AG04449 (cell line): ENCODE data around the gene UNC13C.

Experiments used
- CTCF ChIA-PET: fragments of 350-600 bp; formaldehyde crosslinking; extraction: SDS; loops from one replicate; lab custom pipeline; 2021; ENCODE audit warnings: antibody characterized with exemption; lab: Yijun Ruan, JAX
- POLR2A ChIA-PET: fragments of 400-600, 350-600 bp; formaldehyde crosslinking; extraction: SDS; loops from one replicate; lab custom pipeline; 2020; ENCODE audit warnings: antibody characterized with exemption, inconsistent platforms; lab: Yijun Ruan, JAX
- DNase-seq: peaks from one replicate; pipeline ENCODE4 v3.0.0-alpha.2; 2010; ENCODE audit warnings: low read depth, low spot score
- H3K4me3 ChIP-seq: 2 replicates; pipeline ENCODE4 v1.5.1; 2011; ENCODE audit warnings: low read depth, mild to moderate bottlenecking, control low read depth, low read length
- CTCF ChIP-seq: IDR thresholded peaks from one replicate; pipeline ENCODE4 v1.5.1; 2011; ENCODE audit warnings: mild to moderate bottlenecking, moderate library complexity, low read length, control low read depth, inconsistent platforms; ENCODE audit not compliant: insufficient read depth; ENCODE audit errors: missing control alignments

The UNC13C gene

GRCh38 chr15:54605556-54605955 lies 627.3 kb downstream of the UNC13C start:
- no peak for DNase-seq

GRCh38 chr15:54608876-54609835 lies 630.9 kb downstream of the UNC13C start:
- TF ChIP-seq CTCF = no peak
- ChIA-PET CTCF (no interaction called here), POLR2A (no interaction called here)
- DNase-seq = no peak
- H3K4me3 ChIP-seq = no peak overlapping the region

More at GRCh38 chr15:54605556-54605955, 627.3 kb downstream of the UNC13C start:
- POLR2A ChIA-PET = no interaction called here
- H3K4me3 ChIP-seq = no peak overlapping the region
- no peak for TF ChIP-seq CTCF
- CTCF ChIA-PET = no interaction called here

- no peak for TF ChIP-seq CTCF
- DNase-seq = no peak
- ChIA-PET POLR2A (no interaction called here), CTCF (no interaction called here)
- no peak overlapping the region for H3K4me3 ChIP-seq
Observed at GRCh38 chr15:54618120-54618519, 639.9 kb downstream of the UNC13C start.

- no peak for TF ChIP-seq CTCF
- POLR2A ChIA-PET = no interaction called here
- DNase-seq = no peak
- CTCF ChIA-PET = no interaction called here
- no peak overlapping the region for H3K4me3 ChIP-seq
Observed at GRCh38 chr15:54619180-54619579, 640.9 kb downstream of the UNC13C start.

- POLR2A ChIA-PET = no interaction called here
- no peak for DNase-seq
- CTCF ChIA-PET = no interaction called here
- no peak overlapping the region for H3K4me3 ChIP-seq
- TF ChIP-seq CTCF = no peak
Observed at GRCh38 chr15:54620916-54621315, 642.7 kb downstream of the UNC13C start.

GRCh38 chr15:54636147-54636546 lies 657.9 kb downstream of the UNC13C start:
- POLR2A ChIA-PET = no interaction called here
- CTCF ChIA-PET = no interaction called here

More at GRCh38 chr15:54636147-54636546, 657.9 kb downstream of the UNC13C start:
- no peak for TF ChIP-seq CTCF
- no peak for DNase-seq
- no peak overlapping the region for H3K4me3 ChIP-seq
